Neural cell (in vitro differentiated cells): ENCODE data around the gene RBM10. TPM values are rescaled to one million over a fixed set of nuclear protein-coding genes. Genes with fewer than 3 reads are reported as not detected.

ENCODE experiments used
- H2AFZ ChIP-seq: fragments of 200-600, 300-800 bp; sonication (generic), shearing (Covaris generic); 2 replicates; pipeline ENCODE4 v1.6.0; 2014; ENCODE audit warnings: low read depth, mild to moderate bottlenecking, antibody characterized with exemption, low read length, moderate library complexity
- H3F3A ChIP-seq: fragments of 200-600 bp; shearing (Covaris generic); 2 replicates; pipeline ENCODE4 v1.6.1; 2016; ENCODE audit warnings: mild to moderate bottlenecking, moderate library complexity, mixed read lengths, antibody characterized with exemption, low read length; ENCODE audit not compliant: insufficient read depth, poor library complexity, severe bottlenecking
- H3K27ac ChIP-seq: fragments of 200-600, 300-800 bp; sonication (generic), shearing (Covaris generic); 2 replicates; pipeline ENCODE4 v1.5.1; 2014; ENCODE audit warnings: mild to moderate bottlenecking, low read length, moderate library complexity
- H3K27me3 ChIP-seq: fragments of 300-800, 200-600 bp; sonication (generic), shearing (Covaris generic); 2 replicates; pipeline ENCODE4 v1.6.0; 2014; ENCODE audit warnings: mild to moderate bottlenecking, low read depth, low read length, moderate library complexity; ENCODE audit not compliant: insufficient read depth
- H3K36me3 ChIP-seq: fragments of 300-800, 200-600 bp; sonication (generic), shearing (Covaris generic); 2 replicates; pipeline ENCODE4 v1.5.1; 2014; ENCODE audit warnings: mild to moderate bottlenecking, antibody characterized with exemption, low read length, moderate library complexity; ENCODE audit not compliant: insufficient read depth
- H3K4me2 ChIP-seq: fragments of 300-800, 200-600 bp; sonication (generic), shearing (Covaris generic); 2 replicates; pipeline ENCODE4 v1.6.0; 2014; ENCODE audit warnings: mild to moderate bottlenecking, low read length
- H3K4me3 ChIP-seq: fragments of 300-800, 200-600 bp; sonication (generic), shearing (Covaris generic); 2 replicates; pipeline ENCODE4 v1.5.1; 2014; ENCODE audit warnings: mild to moderate bottlenecking, low read length, moderate library complexity
- H3K79me2 ChIP-seq: fragments of 200-600 bp; shearing (Covaris generic); replicated peaks from 2 replicates; pipeline ENCODE4 v1.6.0; 2014; ENCODE audit warnings: mild to moderate bottlenecking, low read length, moderate library complexity; ENCODE audit not compliant: insufficient read depth
- H3K9ac ChIP-seq: fragments of 300-800, 200-600 bp; sonication (generic), shearing (Covaris generic); 2 replicates; pipeline ENCODE4 v1.6.1; 2016; ENCODE audit warnings: mild to moderate bottlenecking, low read length, mixed read lengths
- H3K9me2 ChIP-seq: fragments of 200-600 bp; shearing (Covaris generic); 2 replicates; pipeline ENCODE4 v1.6.1; 2016; ENCODE audit warnings: mild to moderate bottlenecking, low read length, mixed read lengths; ENCODE audit not compliant: insufficient read depth
- H3K9me3 ChIP-seq: fragments of 200-600, 300-800 bp; sonication (generic), shearing (Covaris generic); 2 replicates; pipeline ENCODE4 v1.6.1; 2016; ENCODE audit warnings: mild to moderate bottlenecking, mixed run types, low read length, moderate library complexity, mixed read lengths
- H4K20me1 ChIP-seq: fragments of 200-600 bp; shearing (Covaris generic); 2 replicates; pipeline ENCODE4 v1.6.1; 2016; ENCODE audit warnings: mild to moderate bottlenecking, mixed run types; ENCODE audit not compliant: insufficient read depth
- CTCF ChIP-seq: fragments of 450-650 bp; IDR thresholded peaks from 2 replicates; pipeline ENCODE4 v1.5.1; 2014; ENCODE audit warnings: antibody characterized with exemption, mild to moderate bottlenecking, moderate library complexity; ENCODE audit not compliant: poor library complexity, severe bottlenecking
- EP300 ChIP-seq: fragments of 450-650 bp; conservative IDR thresholded peaks from 2 replicates; pipeline ENCODE4 v1.6.1; 2014; ENCODE audit warnings: antibody characterized with exemption, mild to moderate bottlenecking, moderate library complexity; ENCODE audit not compliant: poor library complexity, severe bottlenecking
- EZH2 ChIP-seq: fragments of 200-600, 300-800 bp; shearing (Covaris generic), sonication (generic); IDR thresholded peaks from 2 replicates; pipeline ENCODE4 v1.6.1; 2014; ENCODE audit warnings: antibody characterized with exemption, low read length, borderline replicate concordance, mild to moderate bottlenecking; ENCODE audit not compliant: insufficient read depth, poor library complexity, severe bottlenecking
- MXI1 ChIP-seq: fragments of 450-650 bp; conservative IDR thresholded peaks from 2 replicates; pipeline ENCODE4 v1.6.1; 2014; ENCODE audit warnings: antibody characterized with exemption, mild to moderate bottlenecking; ENCODE audit not compliant: poor library complexity, severe bottlenecking
- POLR2AphosphoS5 ChIP-seq: IDR thresholded peaks from 2 replicates; pipeline ENCODE4 v1.6.1; 2012
- RAD21 ChIP-seq: fragments of 450-650 bp; conservative IDR thresholded peaks from 2 replicates; pipeline ENCODE4 v1.6.1; 2014; ENCODE audit warnings: antibody characterized with exemption, mild to moderate bottlenecking, moderate library complexity
- REST ChIP-seq: IDR thresholded peaks from 2 replicates; pipeline ENCODE4 v1.6.1; 2012; ENCODE audit warnings: borderline replicate concordance
- SMC3 ChIP-seq: fragments of 450-650 bp; conservative IDR thresholded peaks from 2 replicates; pipeline ENCODE4 v1.6.1; 2014; ENCODE audit warnings: antibody characterized with exemption, mild to moderate bottlenecking, moderate library complexity; ENCODE audit not compliant: poor library complexity
- TAF1 ChIP-seq: IDR thresholded peaks from 2 replicates; pipeline ENCODE4 v1.6.1; 2012; ENCODE audit warnings: low read depth
- polyA plus RNA-seq: library from polyadenylated mRNA; depleted of rRNA; stranded (reverse); fragments of >200 nt; gene quantifications from 2 replicates; pipeline ENCODE4 v1.2.3, GENCODE V29; 2014

Gene RBM10
- polyA plus RNA-seq, 1 donor from 2014 or later: 53.1 TPM

DNA sequence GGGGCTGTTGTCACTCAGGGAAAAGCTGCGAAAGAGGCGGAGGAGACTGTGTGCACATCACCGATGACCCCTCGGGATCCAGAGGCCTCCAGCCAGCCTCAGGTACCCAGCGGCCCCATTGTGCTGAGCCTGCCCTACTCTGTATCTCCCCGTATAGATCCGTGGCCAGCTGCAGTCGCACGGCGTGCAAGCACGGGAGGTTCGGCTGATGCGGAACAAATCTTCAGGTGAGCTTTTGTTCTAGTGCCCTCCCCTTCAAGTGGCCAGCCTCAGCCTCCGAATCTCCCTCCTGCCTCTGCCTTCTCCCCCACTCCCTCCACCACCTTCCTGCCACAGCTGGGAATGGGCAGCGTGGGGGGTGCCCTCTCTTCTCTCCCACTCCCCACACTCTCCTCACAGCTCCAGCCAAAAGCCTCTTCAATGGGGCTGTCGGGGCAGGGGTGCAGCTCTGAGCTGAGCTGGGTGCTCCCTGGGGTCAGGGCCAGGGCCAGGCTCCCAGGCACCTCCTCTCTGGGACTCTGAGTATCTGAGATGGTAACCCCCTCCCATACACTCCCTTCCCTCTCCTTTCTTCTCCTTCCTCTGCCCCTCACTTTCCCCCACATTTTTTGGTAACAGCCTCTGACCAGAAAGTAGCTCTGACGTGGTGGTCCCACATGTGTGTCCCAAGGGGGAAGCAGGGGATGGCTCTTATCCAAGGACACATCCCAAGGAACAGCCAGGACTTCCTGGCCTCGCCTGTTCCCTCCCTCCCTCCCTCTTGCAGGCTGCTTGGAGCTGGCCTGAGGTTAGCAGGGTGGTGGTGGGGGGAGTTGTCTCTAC lies 28.2 kb downstream of the RBM10 start:
- H3K36me3 ChIP-seq: no peaks in the 10 kb centered on the region
- no peak overlapping the region for H2AFZ ChIP-seq
- no peak overlapping the region for H3K27ac ChIP-seq
- H3K9me3 ChIP-seq: no peaks in the 10 kb centered on the region
- H3F3A ChIP-seq: no peaks in the 10 kb centered on the region
- no peaks in the 10 kb centered on the region for H3K9me2 ChIP-seq
- no peak overlapping the region for H3K4me3 ChIP-seq
- TF ChIP-seq EP300: no peak
- TF ChIP-seq RAD21: no peak
- no peak for TF ChIP-seq MXI1
- no peak for TF ChIP-seq SMC3
- no peak for TF ChIP-seq CTCF
- TF ChIP-seq POLR2AphosphoS5: no peak
- no peak overlapping the region for H3K9ac ChIP-seq
- no peaks in the 10 kb centered on the region for H3K79me2 ChIP-seq
- H4K20me1 ChIP-seq: no peaks in the 10 kb centered on the region
- no peak overlapping the region for H3K4me2 ChIP-seq
- no peaks in the 10 kb centered on the region for H3K27me3 ChIP-seq

GRCh38 chrX:47174376-47174775 lies 29.4 kb downstream of the RBM10 start:
- Histone ChIP-seq H3K27me3 (no peaks in the 10 kb centered on the region), H3K9ac (no peak overlapping the region), H3K4me3 (no peak overlapping the region), H3K79me2 (no peaks in the 10 kb centered on the region), H2AFZ (no peak overlapping the region), H3K36me3 (no peaks in the 10 kb centered on the region), H3K4me2 (no peak overlapping the region), H3K27ac (no peak overlapping the region), H4K20me1 (no peaks in the 10 kb centered on the region), H3K9me2 (no peaks in the 10 kb centered on the region), H3F3A (no peaks in the 10 kb centered on the region), H3K9me3 (no peaks in the 10 kb centered on the region)
- no peak for TF ChIP-seq MXI1

DNA sequence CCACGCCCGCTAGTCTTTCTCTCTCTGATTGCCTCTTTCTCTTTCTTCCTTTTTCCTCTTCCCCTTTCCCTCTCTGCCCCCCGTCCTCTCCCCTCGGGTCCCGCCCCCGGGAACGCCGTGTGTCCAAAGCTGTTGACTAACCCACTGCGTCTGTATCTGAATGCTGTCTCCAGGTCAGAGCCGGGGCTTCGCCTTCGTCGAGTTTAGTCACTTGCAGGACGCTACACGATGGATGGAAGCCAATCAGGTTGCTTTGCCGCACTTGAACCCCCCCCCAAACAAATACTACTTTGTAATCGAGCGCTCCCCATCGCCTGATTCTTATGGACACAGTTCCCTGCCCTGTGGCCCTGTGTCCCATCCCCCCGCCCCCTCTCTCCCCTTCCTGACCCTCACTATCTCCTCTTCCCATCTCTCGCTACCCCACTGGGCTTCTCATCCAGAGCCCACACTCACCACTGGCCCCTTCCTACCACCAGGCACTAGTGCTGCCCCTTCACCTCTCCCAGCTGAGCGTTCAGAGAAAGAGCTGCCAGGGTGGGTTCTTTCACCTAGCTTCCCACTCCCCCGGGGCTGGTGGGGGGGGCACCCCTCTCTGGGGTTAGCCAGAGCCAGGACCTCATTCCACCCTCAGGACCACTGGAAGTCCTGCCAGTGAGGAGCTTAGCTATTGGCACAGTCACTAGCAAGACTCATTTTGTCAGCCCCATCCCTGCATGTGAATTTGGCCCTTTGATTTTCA lies 30.0 kb downstream of the RBM10 start:
- TF ChIP-seq EP300 (no peak), RAD21 (no peak), POLR2AphosphoS5 (no peak), CTCF (no peak), SMC3 (no peak), MXI1 (no peak), EZH2 (no peak), TAF1 (no peak), REST (no peak)
- H3K79me2 ChIP-seq: no peaks in the 10 kb centered on the region
- H3K4me2 ChIP-seq: no peak overlapping the region
- H3K27me3 ChIP-seq: no peaks in the 10 kb centered on the region
- H3K9me3 ChIP-seq: no peaks in the 10 kb centered on the region
- H3F3A ChIP-seq: no peaks in the 10 kb centered on the region
- no peaks in the 10 kb centered on the region for H3K36me3 ChIP-seq
- H4K20me1 ChIP-seq: no peaks in the 10 kb centered on the region
- no peaks in the 10 kb centered on the region for H3K9me2 ChIP-seq
- H3K27ac ChIP-seq: no peak overlapping the region
- no peak overlapping the region for H3K9ac ChIP-seq
- H3K4me3 ChIP-seq: no peak overlapping the region
- no peak overlapping the region for H2AFZ ChIP-seq
